Mesendoderm (in vitro differentiated cells): ENCODE results near the gene ADARB1.

Experiments
- DNase-seq: peaks from one replicate; pipeline ENCODE4 v3.0.0; 2013
- H2AK5ac ChIP-seq: 2 replicates; pipeline ENCODE4 v1.6.1; 2013; ENCODE audit warnings: low read length, inconsistent platforms
- H2BK120ac ChIP-seq: 2 replicates; pipeline ENCODE4 v1.6.1; 2013; ENCODE audit warnings: low read depth, mild to moderate bottlenecking, low read length, moderate library complexity, mixed read lengths
- H2BK15ac ChIP-seq: replicated peaks from 2 replicates; pipeline ENCODE4 v1.6.1; 2013; ENCODE audit warnings: low read depth, mild to moderate bottlenecking, moderate library complexity
- H2BK5ac ChIP-seq: 2 replicates; pipeline ENCODE4 v1.6.1; 2013; ENCODE audit warnings: low read length, inconsistent platforms
- H3K18ac ChIP-seq: 2 replicates; pipeline ENCODE4 v1.6.1; 2013; ENCODE audit warnings: mild to moderate bottlenecking, low read length, mixed read lengths
- H3K23ac ChIP-seq: one replicate; pipeline ENCODE4 v1.6.1; 2013; ENCODE audit warnings: low read length
- H3K27ac ChIP-seq: 2 replicates; pipeline ENCODE4 v1.5.1; 2013; ENCODE audit warnings: low read depth, mild to moderate bottlenecking, inconsistent platforms, low read length, moderate library complexity
- H3K27me3 ChIP-seq: 2 replicates; pipeline ENCODE4 v1.6.1; 2013; ENCODE audit warnings: low read length, control low read depth, mild to moderate bottlenecking, inconsistent platforms; ENCODE audit not compliant: insufficient read depth, poor library complexity
- H3K36me3 ChIP-seq: 2 replicates; pipeline ENCODE4 v1.6.1; 2013; ENCODE audit warnings: low read length, inconsistent platforms; ENCODE audit not compliant: control insufficient read depth, insufficient read depth
- H3K4ac ChIP-seq: one replicate; pipeline ENCODE4 v1.6.1; 2013; ENCODE audit warnings: low read depth, mild to moderate bottlenecking, low read length, moderate library complexity
- H3K4me1 ChIP-seq: 2 replicates; pipeline ENCODE4 v1.6.1; 2013; ENCODE audit warnings: low read depth, low read length, inconsistent platforms; ENCODE audit not compliant: control insufficient read depth
- H3K4me2 ChIP-seq: 2 replicates; pipeline ENCODE4 v1.6.1; 2013; ENCODE audit warnings: low read length
- H3K4me3 ChIP-seq: 2 replicates; pipeline ENCODE4 v1.5.1; 2013; ENCODE audit warnings: mild to moderate bottlenecking, low read length
- H3K56ac ChIP-seq: one replicate; pipeline ENCODE4 v1.6.1; 2013; ENCODE audit warnings: low read length
- H3K79me1 ChIP-seq: 2 replicates; pipeline ENCODE4 v1.6.1; 2013; ENCODE audit warnings: low read length, inconsistent platforms
- H3K79me2 ChIP-seq: 2 replicates; pipeline ENCODE4 v1.6.1; 2013; ENCODE audit warnings: mild to moderate bottlenecking, low read length; ENCODE audit not compliant: control insufficient read depth, insufficient read depth
- H3K9ac ChIP-seq: 2 replicates; pipeline ENCODE4 v1.6.1; 2013; ENCODE audit warnings: low read length, inconsistent platforms
- H4K5ac ChIP-seq: one replicate; pipeline ENCODE4 v1.6.1; 2013; ENCODE audit warnings: low read length
- H4K8ac ChIP-seq: one replicate; pipeline ENCODE4 v1.6.1; 2013; ENCODE audit warnings: low read depth, mild to moderate bottlenecking, control low read depth, low read length, moderate library complexity
- WGBS: extraction: QIAGEN DNeasy Blood & Tissue Kit; methylation state at CpG from one replicate; pipeline ENCODE4 v1.1.7; 2013; ENCODE audit warnings: low lambda C conversion rate, missing lambda C conversion rate; ENCODE audit not compliant: insufficient coverage; ENCODE audit errors: extremely low coverage; 5-methylcytosine and 5-hydroxymethylcytosine counted together

The ADARB1 gene

GRCh38 chr21:45219517-45219916 lies 145.1 kb downstream of the ADARB1 start:
- Histone ChIP-seq H2BK120ac (no peak overlapping the region), H3K9ac (no peak overlapping the region), H4K5ac (no peak overlapping the region), H3K4me2 (no peak overlapping the region), H3K4me1 (no peaks in the 10 kb centered on the region), H3K79me1 (no peaks in the 10 kb centered on the region), H3K4me3 (no peak overlapping the region), H2BK15ac (no peak overlapping the region), H3K18ac (no peak overlapping the region), H2BK5ac (no peak overlapping the region), H3K4ac (no peak overlapping the region), H3K56ac (no peak overlapping the region), H2AK5ac (no peak overlapping the region), H3K36me3 (no peaks in the 10 kb centered on the region), H3K23ac (no peak overlapping the region), H4K8ac (no peak overlapping the region), H3K27me3 (no peaks in the 10 kb centered on the region), H3K79me2 (no peaks in the 10 kb centered on the region), H3K27ac (no peak overlapping the region)
- no peak for DNase-seq
- WGBS = no CpG with 5 or more reads among the region's 6 CpGs

- no peaks in the 10 kb centered on the region for H3K4me1 ChIP-seq
- no peak overlapping the region for H3K4me3 ChIP-seq
- no peak overlapping the region for H2BK120ac ChIP-seq
- H3K79me2 ChIP-seq = no peaks in the 10 kb centered on the region
- no peak overlapping the region for H2AK5ac ChIP-seq
- no peak overlapping the region for H3K4me2 ChIP-seq
- no peak overlapping the region for H4K5ac ChIP-seq
- H2BK15ac ChIP-seq = no peak overlapping the region
- H3K18ac ChIP-seq = no peak overlapping the region
- H3K4ac ChIP-seq = no peak overlapping the region
- no peaks in the 10 kb centered on the region for H3K27me3 ChIP-seq
- no CpG with 5 or more reads among the region's 4 CpGs for WGBS
- H3K27ac ChIP-seq = no peak overlapping the region
- no peaks in the 10 kb centered on the region for H3K36me3 ChIP-seq
- no peak overlapping the region for H2BK5ac ChIP-seq
- H3K23ac ChIP-seq = no peak overlapping the region
- H3K9ac ChIP-seq = no peak overlapping the region
- H4K8ac ChIP-seq = no peak overlapping the region
- no peaks in the 10 kb centered on the region for H3K79me1 ChIP-seq
- DNase-seq = no peak
- H3K56ac ChIP-seq = no peak overlapping the region
Measured at GRCh38 chr21:45220071-45220481, 145.7 kb downstream of the ADARB1 start.

- Histone ChIP-seq H3K27me3 (no peaks in the 10 kb centered on the region), H3K23ac (no peak overlapping the region), H3K27ac (no peak overlapping the region), H3K79me2 (no peaks in the 10 kb centered on the region), H3K4ac (no peak overlapping the region), H3K56ac (no peak overlapping the region), H3K4me2 (no peak overlapping the region), H3K9ac (no peak overlapping the region), H3K4me1 (no peaks in the 10 kb centered on the region), H4K5ac (no peak overlapping the region), H2AK5ac (no peak overlapping the region), H3K4me3 (no peak overlapping the region), H3K18ac (no peak overlapping the region), H2BK15ac (no peak overlapping the region), H3K79me1 (no peaks in the 10 kb centered on the region), H2BK5ac (no peak overlapping the region), H2BK120ac (no peak overlapping the region), H3K36me3 (no peaks in the 10 kb centered on the region), H4K8ac (no peak overlapping the region)
- no peak for DNase-seq
- no CpG with 5 or more reads among the region's 29 CpGs for WGBS
Measured at GRCh38 chr21:45220714-45221490, 146.5 kb downstream of the ADARB1 start.

GRCh38 chr21:45222001-45222400 lies 147.6 kb downstream of the ADARB1 start:
- Histone ChIP-seq H3K9ac (no peak overlapping the region), H3K56ac (no peak overlapping the region), H3K4me1 (no peaks in the 10 kb centered on the region), H3K18ac (no peak overlapping the region), H2BK5ac (no peak overlapping the region), H2AK5ac (no peak overlapping the region), H3K27me3 (no peaks in the 10 kb centered on the region), H4K8ac (no peak overlapping the region), H4K5ac (no peak overlapping the region), H3K79me1 (no peaks in the 10 kb centered on the region), H3K4ac (no peak overlapping the region), H3K23ac (no peak overlapping the region), H2BK15ac (no peak overlapping the region), H2BK120ac (no peak overlapping the region), H3K36me3 (no peaks in the 10 kb centered on the region), H3K79me2 (no peaks in the 10 kb centered on the region), H3K4me3 (no peak overlapping the region), H3K4me2 (no peak overlapping the region), H3K27ac (no peak overlapping the region)
- no peak for DNase-seq
- no CpG with 5 or more reads among the region's 15 CpGs for WGBS

GRCh38 chr21:45223236-45224185 lies 149.1 kb downstream of the ADARB1 start:
- DNase-seq = no peak
- H4K5ac ChIP-seq = no peak overlapping the region
- H2BK15ac ChIP-seq = no peak overlapping the region
- WGBS = no CpG with 5 or more reads among the region's 36 CpGs
- H3K23ac ChIP-seq = no peak overlapping the region
- H3K27me3 ChIP-seq = no peaks in the 10 kb centered on the region
- H3K79me2 ChIP-seq = no peaks in the 10 kb centered on the region
- H2BK120ac ChIP-seq = no peak overlapping the region
- H3K27ac ChIP-seq = no peak overlapping the region
- no peak overlapping the region for H2BK5ac ChIP-seq
- no peak overlapping the region for H3K56ac ChIP-seq
- H3K18ac ChIP-seq = no peak overlapping the region
- peaks cover 1% of the 10 kb centered on the region for H3K36me3 ChIP-seq
- no peak overlapping the region for H3K4me3 ChIP-seq
- no peak overlapping the region for H3K9ac ChIP-seq
- no peaks in the 10 kb centered on the region for H3K79me1 ChIP-seq
- no peak overlapping the region for H3K4me2 ChIP-seq
- no peak overlapping the region for H2AK5ac ChIP-seq
- no peaks in the 10 kb centered on the region for H3K4me1 ChIP-seq
- no peak overlapping the region for H3K4ac ChIP-seq
- no peak overlapping the region for H4K8ac ChIP-seq
